Fibroblast of mammary gland (primary cell): ENCODE results near the gene TMEM225B.

Experiments used
- DNase-seq: peaks from one replicate; pipeline ENCODE4 v3.0.0-alpha.2; 2010; ENCODE audit warnings: low read depth
- H3K4me3 ChIP-seq: 2 replicates; pipeline ENCODE4 v1.5.1; 2011; ENCODE audit warnings: low read depth, mild to moderate bottlenecking, low read length, moderate library complexity; ENCODE audit not compliant: control insufficient read depth
- CTCF ChIP-seq: conservative IDR thresholded peaks from 2 replicates; pipeline ENCODE4 v1.5.1; 2011; ENCODE audit warnings: low read depth, low read length, inconsistent platforms; ENCODE audit not compliant: control insufficient read depth, insufficient read depth

TMEM225B gene

GRCh38 chr7:99605527-99605926, 7.5 kb downstream of the TMEM225B start:
- TF ChIP-seq CTCF, result no peak
- H3K4me3 ChIP-seq, result no peak overlapping the region
- DNase-seq, result no peak

- no peak for TF ChIP-seq CTCF
- no peak for DNase-seq
- no peak overlapping the region for H3K4me3 ChIP-seq
These were observed 8.5 kb downstream of the TMEM225B start for GRCh38 chr7:99606531-99606930.

- no peak for DNase-seq
- no peak for TF ChIP-seq CTCF
These were observed 9.5 kb downstream of the TMEM225B start for GRCh38 chr7:99607548-99607947.

GRCh38 chr7:99614495-99614894, 16.4 kb downstream of the TMEM225B start:
- no peak for TF ChIP-seq CTCF
- DNase-seq, result no peak

More at GRCh38 chr7:99607548-99607947, 9.5 kb downstream of the TMEM225B start:
- no peak overlapping the region for H3K4me3 ChIP-seq

GRCh38 chr7:99615989-99616358, 17.9 kb downstream of the TMEM225B start:
- H3K4me3 ChIP-seq, result peak overlapping the region; percentile 91
- DNase-seq, result no peak
- no peak for TF ChIP-seq CTCF

More at GRCh38 chr7:99614495-99614894, 16.4 kb downstream of the TMEM225B start:
- H3K4me3 ChIP-seq, result no peak overlapping the region

GRCh38 chr7:99616359-99617191, 18.5 kb downstream of the TMEM225B start, which contains the start of gene ZSCAN25:
TSS of gene ZSCAN25 (plus strand) at chr7:99616946. CDS start at chr7:99619607, 2,661 bp downstream.
- H3K4me3 ChIP-seq, result peak within 1 kb of the TSS; percentile 91
- peak; percentile 91 for DNase-seq
- TF ChIP-seq CTCF, result peak; percentile 40
